ENCODE measurements around the gene SPRED1. TPM values are rescaled to one million over a fixed set of nuclear protein-coding genes. Genes with fewer than 3 reads are reported as not detected.

SPRED1 gene
- total RNA-seq, 4 donors from 2014 or later = 8.6 to 26.5 (median 10.3) TPM

- DNase-seq = no peak
- no peak for TF ChIP-seq EP300 (IDR thresholded peaks at IDR 0.05; ENCODE audit: low read depth)
- no peak for TF ChIP-seq POLR2AphosphoS5 (IDR thresholded peaks at IDR 0.05)
- TF ChIP-seq CTCF (IDR thresholded peaks at IDR 0.05) = no peak
- TF ChIP-seq POLR2A (IDR thresholded peaks at IDR 0.05) = no peak
- Histone ChIP-seq H3K27me3 (no peaks in the 10 kb centered on the region), H3K9me3 (no peaks in the 10 kb centered on the region), H3K36me3 (no peaks in the 10 kb centered on the region), H3K4me3 (no peak overlapping the region), H3K27ac (peak overlapping the region; percentile 31 to 62 (median 58)), H3K4me1 (peaks cover 11 to 38% (median 19%) of the 10 kb centered on the region in 4 donors)
- intact Hi-C loops (cut with DNase I; ENCODE audit: low total_unique reads) = no loop called here
- 73% methylated on average over 2 of the region's 2 CpGs; no CpG with 5 or more reads in 1 of the 2 donors for WGBS, 2 donors (ENCODE audit: low coverage in 1 of 2)
- in situ Hi-C loops (cut with MboI; ENCODE audit: low pct_ligation_motif_present in 1 of 4, low pct_unique_long_range_greater_than_20kb in 1 of 4, low sequenced_read_pairs in 3 of 4) = no loop called here
These were observed 39.3 kb upstream of the SPRED1 start for GRCh38 chr15:38213356-38213755.

DNA sequence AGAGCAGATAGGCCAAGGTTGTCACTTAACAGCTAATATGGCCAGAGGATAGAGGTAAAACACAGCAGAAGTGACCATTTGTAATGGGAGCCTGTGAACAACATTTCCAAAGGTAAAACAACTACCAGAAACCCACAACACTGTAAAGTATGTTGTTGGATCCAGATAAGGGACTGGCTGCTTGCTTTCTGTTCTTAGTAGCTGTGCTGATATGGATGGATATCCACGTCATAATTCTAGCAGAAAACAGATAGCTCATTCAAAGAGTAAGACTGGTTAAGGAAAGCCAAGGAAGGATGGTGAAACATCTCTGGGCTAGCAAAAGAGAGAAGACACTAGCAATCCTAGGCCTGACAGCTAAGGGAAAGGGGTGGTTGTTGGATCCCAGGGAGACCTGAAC lies 36.9 kb upstream of the SPRED1 start:
- H3K27ac ChIP-seq = no peak overlapping the region
- no peaks in the 10 kb centered on the region for H3K9me3 ChIP-seq
- no peak for TF ChIP-seq POLR2A (IDR thresholded peaks at IDR 0.05)
- no peak for TF ChIP-seq EP300 (IDR thresholded peaks at IDR 0.05; ENCODE audit: low read depth)
- H3K27me3 ChIP-seq = no peaks in the 10 kb centered on the region
- peaks cover 11 to 40% (median 19%) of the 10 kb centered on the region in 4 donors for H3K4me1 ChIP-seq
- intact Hi-C loops (cut with DNase I; ENCODE audit: low total_unique reads) = no loop called here
- no peaks in the 10 kb centered on the region for H3K36me3 ChIP-seq
- in situ Hi-C loops (cut with MboI; ENCODE audit: low pct_ligation_motif_present in 1 of 4, low pct_unique_long_range_greater_than_20kb in 1 of 4, low sequenced_read_pairs in 3 of 4) = no loop called here
- 88% methylated on average over 1 of the region's 1 CpG; no CpG with 5 or more reads in 1 of the 2 donors for WGBS, 2 donors (ENCODE audit: low coverage in 1 of 2)
- H3K4me3 ChIP-seq = no peak overlapping the region
- no peak for DNase-seq

- Histone ChIP-seq H3K27ac (no peak overlapping the region), H3K36me3 (no peaks in the 10 kb centered on the region), H3K4me1 (peaks cover 11 to 40% (median 19%) of the 10 kb centered on the region in 4 donors), H3K27me3 (no peaks in the 10 kb centered on the region), H3K9me3 (no peaks in the 10 kb centered on the region), H3K4me3 (no peak overlapping the region)
- WGBS, 2 donors (ENCODE audit: low coverage in 1 of 2) = 80 to 84% methylated on average over 3 to 4 of the region's 4 CpGs
- in situ Hi-C loops (cut with MboI; ENCODE audit: low pct_ligation_motif_present in 1 of 4, low pct_unique_long_range_greater_than_20kb in 1 of 4, low sequenced_read_pairs in 3 of 4) = no loop called here
- intact Hi-C loops (cut with DNase I; ENCODE audit: low total_unique reads) = no loop called here
- DNase-seq = no peak
- TF ChIP-seq POLR2A (IDR thresholded peaks at IDR 0.05) (no peak), EP300 (IDR thresholded peaks at IDR 0.05; ENCODE audit: low read depth) (no peak), POLR2AphosphoS5 (IDR thresholded peaks at IDR 0.05) (no peak), CTCF (IDR thresholded peaks at IDR 0.05) (no peak)
These were observed 35.9 kb upstream of the SPRED1 start for GRCh38 chr15:38216763-38217162.

- peaks cover 11 to 41% (median 18%) of the 10 kb centered on the region in 4 donors for H3K4me1 ChIP-seq
- in situ Hi-C loops (cut with MboI; ENCODE audit: low pct_ligation_motif_present in 1 of 4, low pct_unique_long_range_greater_than_20kb in 1 of 4, low sequenced_read_pairs in 3 of 4) (no loop called here), intact Hi-C loops (cut with DNase I; ENCODE audit: low total_unique reads) (no loop called here)
- no peaks in the 10 kb centered on the region for H3K36me3 ChIP-seq
- 43% methylated on average over 3 of the region's 3 CpGs; no CpG with 5 or more reads in 1 of the 2 donors for WGBS, 2 donors (ENCODE audit: low coverage in 1 of 2)
- no peak overlapping the region for H3K4me3 ChIP-seq
- H3K27me3 ChIP-seq = no peaks in the 10 kb centered on the region
- no peaks in the 10 kb centered on the region for H3K9me3 ChIP-seq
- TF ChIP-seq POLR2AphosphoS5 (IDR thresholded peaks at IDR 0.05) (no peak), EP300 (IDR thresholded peaks at IDR 0.05; ENCODE audit: low read depth) (no peak), CTCF (IDR thresholded peaks at IDR 0.05) (no peak), POLR2A (IDR thresholded peaks at IDR 0.05) (no peak)
- DNase-seq = no peak
- H3K27ac ChIP-seq = no peak overlapping the region
These were observed 35.4 kb upstream of the SPRED1 start for GRCh38 chr15:38217191-38217595.
